GM10266 (cell line): ENCODE measurements around the gene DCAF7.

ENCODE experiments used
- DNase-seq: peaks from one replicate; pipeline ENCODE4 v3.0.0; 2012; ENCODE audit errors: extremely low spot score
- TF ChIP-seq, protein P1 (sequence below): IDR thresholded peaks from 2 replicates; pipeline ENCODE4 v1.5.1; 2012; ENCODE audit warnings: mild to moderate bottlenecking, low read depth; ENCODE audit not compliant: control insufficient read depth, insufficient read depth; ENCODE audit errors: missing control alignments

Gene DCAF7

DNA sequence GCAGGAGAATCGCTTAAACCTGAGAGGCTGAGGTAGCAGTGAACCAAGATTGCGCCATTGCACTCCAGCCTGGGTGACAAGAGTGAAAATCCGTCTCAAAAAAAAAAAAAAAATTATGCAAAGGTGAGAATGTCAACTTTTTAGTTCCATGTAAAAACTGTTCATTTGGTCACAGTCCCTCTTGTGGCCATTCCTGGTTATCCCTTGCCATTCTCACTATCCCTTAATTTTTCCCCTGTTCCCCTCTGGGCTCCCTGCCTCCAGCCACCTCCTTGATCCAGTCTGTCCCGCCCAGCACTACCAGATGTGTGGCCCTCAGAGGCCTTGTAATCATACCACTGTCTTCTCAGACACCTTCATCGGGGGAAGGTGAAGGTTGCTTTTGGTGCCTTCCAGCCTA is 23.4 kb downstream of the DCAF7 start:
- TF ChIP-seq, protein P1, sequence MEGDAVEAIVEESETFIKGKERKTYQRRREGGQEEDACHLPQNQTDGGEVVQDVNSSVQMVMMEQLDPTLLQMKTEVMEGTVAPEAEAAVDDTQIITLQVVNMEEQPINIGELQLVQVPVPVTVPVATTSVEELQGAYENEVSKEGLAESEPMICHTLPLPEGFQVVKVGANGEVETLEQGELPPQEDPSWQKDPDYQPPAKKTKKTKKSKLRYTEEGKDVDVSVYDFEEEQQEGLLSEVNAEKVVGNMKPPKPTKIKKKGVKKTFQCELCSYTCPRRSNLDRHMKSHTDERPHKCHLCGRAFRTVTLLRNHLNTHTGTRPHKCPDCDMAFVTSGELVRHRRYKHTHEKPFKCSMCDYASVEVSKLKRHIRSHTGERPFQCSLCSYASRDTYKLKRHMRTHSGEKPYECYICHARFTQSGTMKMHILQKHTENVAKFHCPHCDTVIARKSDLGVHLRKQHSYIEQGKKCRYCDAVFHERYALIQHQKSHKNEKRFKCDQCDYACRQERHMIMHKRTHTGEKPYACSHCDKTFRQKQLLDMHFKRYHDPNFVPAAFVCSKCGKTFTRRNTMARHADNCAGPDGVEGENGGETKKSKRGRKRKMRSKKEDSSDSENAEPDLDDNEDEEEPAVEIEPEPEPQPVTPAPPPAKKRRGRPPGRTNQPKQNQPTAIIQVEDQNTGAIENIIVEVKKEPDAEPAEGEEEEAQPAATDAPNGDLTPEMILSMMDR: no peak
- DNase-seq: no peak

DNA sequence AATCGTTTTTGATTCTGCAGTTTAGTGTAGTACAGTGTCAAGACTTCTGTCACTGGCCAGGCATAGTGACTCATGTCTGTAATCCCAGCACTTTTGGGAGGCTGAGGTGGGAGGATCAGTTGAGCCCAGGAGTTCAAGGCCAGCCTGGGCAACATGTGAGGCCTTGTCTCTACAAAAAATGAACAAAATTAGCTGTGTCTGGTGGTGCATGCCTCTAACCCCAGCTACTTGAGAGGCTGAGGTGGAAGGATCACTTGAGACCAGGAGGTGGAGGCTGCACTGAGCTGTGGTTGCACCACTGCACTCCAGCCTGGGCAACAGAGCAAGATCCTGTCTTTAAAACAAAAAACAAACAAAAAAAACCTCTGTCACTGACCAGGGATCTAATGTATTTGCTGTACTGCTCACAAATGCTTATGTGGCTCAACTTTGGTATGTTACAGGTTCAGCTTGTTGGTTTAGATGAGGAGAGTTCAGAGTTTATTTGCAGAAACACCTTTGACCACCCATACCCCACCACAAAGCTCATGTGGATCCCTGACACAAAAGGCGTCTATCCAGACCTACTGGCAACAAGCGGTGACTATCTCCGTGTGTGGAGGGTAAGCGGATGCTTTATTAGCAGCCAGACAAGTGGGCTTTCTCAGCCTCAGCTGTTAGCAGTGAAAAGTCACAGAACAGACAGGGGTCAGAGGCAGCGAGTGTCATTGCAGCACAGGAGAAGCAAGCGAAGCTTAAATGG is 27.9 kb downstream of the DCAF7 start:
- no peak for DNase-seq
- TF ChIP-seq, protein P1: no peak

DNA sequence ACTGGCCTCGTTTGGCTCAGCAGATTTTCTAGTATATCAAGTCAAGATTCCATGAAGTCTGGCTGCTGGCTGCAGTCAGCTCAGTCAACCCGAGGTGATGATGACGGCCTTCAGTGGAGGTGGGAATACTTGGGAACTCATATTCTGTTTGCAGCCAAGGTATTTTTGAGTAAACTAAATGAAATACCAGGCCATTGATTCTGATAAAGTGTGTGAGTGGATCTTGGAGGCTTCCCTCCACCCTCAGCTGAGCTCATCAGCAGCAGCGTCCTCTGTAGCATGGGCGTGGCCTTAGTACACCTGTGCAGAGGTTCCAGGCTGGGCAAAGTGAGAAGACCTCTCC is 28.5 kb downstream of the DCAF7 start:
- no peak for DNase-seq
- TF ChIP-seq, protein P1: no peak

DNA sequence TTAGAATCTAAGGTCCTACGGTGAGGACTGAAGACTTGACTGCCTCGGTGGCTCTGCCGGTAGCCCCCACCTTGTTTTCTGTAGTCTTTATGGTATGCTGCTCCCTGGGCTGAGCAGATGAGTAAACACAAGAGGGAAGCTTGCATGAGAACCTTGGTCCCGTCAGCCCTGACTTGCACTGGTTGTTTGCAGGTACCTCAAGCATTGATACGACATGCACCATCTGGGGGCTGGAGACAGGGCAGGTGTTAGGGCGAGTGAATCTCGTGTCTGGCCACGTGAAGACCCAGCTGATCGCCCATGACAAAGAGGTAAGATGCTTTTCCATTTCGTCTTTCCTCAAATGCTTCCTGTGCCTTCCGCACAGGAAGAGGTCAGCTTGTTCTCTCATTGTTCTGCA is 29.4 kb downstream of the DCAF7 start:
- TF ChIP-seq, protein P1: no peak

DNA sequence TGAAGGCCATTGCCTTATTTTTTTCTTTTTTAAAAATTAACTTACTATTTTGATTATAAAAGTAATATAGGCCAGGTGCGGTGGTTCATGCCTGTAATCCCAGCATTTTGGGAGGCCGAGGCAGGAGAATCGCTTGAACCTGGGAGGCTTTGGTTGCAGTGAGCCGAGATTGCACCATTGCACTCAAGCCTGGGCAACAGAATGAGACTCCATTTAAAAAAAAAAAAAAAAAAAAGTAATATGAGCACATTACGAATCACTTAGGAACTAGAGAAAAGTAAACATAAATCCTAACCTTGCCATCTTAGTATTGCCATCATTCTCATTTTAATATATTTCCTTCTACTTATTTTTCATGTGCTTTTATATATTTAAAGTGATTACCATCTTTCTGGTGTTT is 37.5 kb downstream of the DCAF7 start:
- TF ChIP-seq, protein P1: no peak
- no peak for DNase-seq

More for the DNA sequence above, 29.4 kb downstream of the DCAF7 start:
- no peak for DNase-seq

DNA sequence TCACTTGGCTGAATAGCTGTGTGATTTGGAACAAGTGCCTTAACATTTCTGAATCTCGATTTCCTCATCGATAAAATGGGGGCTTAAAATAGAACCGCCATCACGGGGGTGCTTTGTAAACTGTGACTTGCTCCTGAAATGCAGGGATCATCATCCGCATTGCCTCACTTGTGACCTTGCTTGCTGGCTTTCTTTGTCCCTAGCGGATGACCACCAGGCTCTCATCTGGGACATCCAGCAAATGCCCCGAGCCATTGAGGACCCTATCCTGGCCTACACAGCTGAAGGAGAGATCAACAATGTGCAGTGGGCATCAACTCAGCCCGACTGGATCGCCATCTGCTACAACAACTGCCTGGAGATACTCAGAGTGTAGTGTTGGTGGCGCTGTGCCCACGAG is 38.5 kb downstream of the DCAF7 start:
- no peak for DNase-seq
- TF ChIP-seq, protein P1: no peak

DNA sequence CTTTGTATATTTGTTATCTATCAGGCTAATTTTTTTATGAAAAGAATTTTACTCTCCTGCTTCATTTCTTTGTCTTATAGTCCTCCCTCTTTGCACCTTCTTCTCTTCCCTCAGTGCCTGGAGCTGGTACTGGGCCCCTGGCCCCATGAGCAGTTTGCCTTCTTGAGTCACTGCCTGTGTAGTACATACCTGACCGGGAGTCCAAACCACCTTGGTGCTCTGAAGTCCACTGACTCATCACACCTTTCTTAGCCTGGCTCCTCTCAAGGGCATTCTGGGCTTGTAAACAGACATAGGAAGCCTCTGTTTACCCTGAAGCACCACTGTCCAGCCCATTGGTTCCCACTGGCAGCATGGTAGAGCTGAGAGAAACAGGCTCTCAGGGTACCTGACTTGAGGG is 39.4 kb downstream of the DCAF7 start:
- TF ChIP-seq, protein P1: no peak
- DNase-seq: no peak
